GM19397 (cell line): ENCODE data around the gene SCN7A.
A peak's percentile ranks its signal among the peaks of the same experiment; 100 is the strongest.

Source experiments
- ATAC-seq: cut with Tn5 transposase; IDR thresholded peaks from one replicate; pipeline ENCODE4 v1.9.1; 2021; ENCODE audit warnings: mild to moderate bottlenecking, moderate library complexity; ENCODE audit not compliant: unreplicated experiment

SCN7A gene

GRCh38 chr2:166404831-166405568, 89.0 kb downstream of the SCN7A start:
- no peak for ATAC-seq

GRCh38 chr2:166394245-166394644, 99.8 kb downstream of the SCN7A start:
- no peak for ATAC-seq

GRCh38 chr2:166393008-166393407, 101.0 kb downstream of the SCN7A start:
- no peak for ATAC-seq

GRCh38 chr2:166388481-166389070, 105.5 kb downstream of the SCN7A start:
- no peak for ATAC-seq

GRCh38 chr2:166385313-166385712, 108.7 kb downstream of the SCN7A start:
- no peak for ATAC-seq

- no peak for ATAC-seq
These were observed 109.3 kb downstream of the SCN7A start for GRCh38 chr2:166384774-166385173.

GRCh38 chr2:166382448-166382847, 111.6 kb downstream of the SCN7A start:
- no peak for ATAC-seq

- no peak for ATAC-seq
These were observed 113.4 kb downstream of the SCN7A start for GRCh38 chr2:166380615-166381014.

GRCh38 chr2:166376873-166377272, 117.2 kb downstream of the SCN7A start:
- no peak for ATAC-seq

GRCh38 chr2:166376488-166376828, 117.6 kb downstream of the SCN7A start:
- ATAC-seq = no peak

GRCh38 chr2:166375736-166376487, 118.1 kb downstream of the SCN7A start, which contains the start of gene SCN9A:
TSS of gene SCN9A (minus strand) at chr2:166375944. CDS start at chr2:166311756, 64,188 bp downstream.
- peak; percentile 63 for ATAC-seq

GRCh38 chr2:166375195-166375735, 118.8 kb downstream of the SCN7A start:
- peak; percentile 22 for ATAC-seq

GRCh38 chr2:166373951-166374350, 120.1 kb downstream of the SCN7A start:
- no peak for ATAC-seq

- ATAC-seq = no peak
These were observed 120.5 kb downstream of the SCN7A start for GRCh38 chr2:166373539-166373938.

GRCh38 chr2:166373105-166373504, 120.9 kb downstream of the SCN7A start:
- ATAC-seq = no peak

- no peak for ATAC-seq
These were observed 122.0 kb downstream of the SCN7A start for GRCh38 chr2:166372046-166372445.

GRCh38 chr2:166365803-166366420, 128.1 kb downstream of the SCN7A start:
- no peak for ATAC-seq

GRCh38 chr2:166365239-166365638, 128.8 kb downstream of the SCN7A start:
- no peak for ATAC-seq

GRCh38 chr2:166364476-166365161, 129.4 kb downstream of the SCN7A start:
- ATAC-seq = no peak

GRCh38 chr2:166361351-166362153, 132.5 kb downstream of the SCN7A start:
- ATAC-seq = no peak
